GM18517 (cell line): ENCODE measurements around the gene GALNT2.

ENCODE experiments used
- ATAC-seq: cut with Tn5 transposase; IDR thresholded peaks from one replicate; pipeline ENCODE4 v1.9.1; 2021; ENCODE audit warnings: mild to moderate bottlenecking, moderate library complexity; ENCODE audit not compliant: unreplicated experiment

The GALNT2 gene

GRCh38 chr1:230174471-230175162 lies 107.6 kb downstream of the GALNT2 start:
- no peak for ATAC-seq

GRCh38 chr1:230175163-230175747 lies 108.2 kb downstream of the GALNT2 start:
- no peak for ATAC-seq

- no peak for ATAC-seq
These were observed 108.8 kb downstream of the GALNT2 start for GRCh38 chr1:230175839-230176238.

GRCh38 chr1:230176326-230176725 lies 109.3 kb downstream of the GALNT2 start:
- no peak for ATAC-seq

- no peak for ATAC-seq
These were observed 109.9 kb downstream of the GALNT2 start for GRCh38 chr1:230176871-230177411.

- ATAC-seq: no peak
These were observed 112.2 kb downstream of the GALNT2 start for GRCh38 chr1:230179249-230179648.

GRCh38 chr1:230185076-230186001 lies 118.3 kb downstream of the GALNT2 start:
- no peak for ATAC-seq

GRCh38 chr1:230186003-230186863 lies 119.2 kb downstream of the GALNT2 start:
- ATAC-seq: no peak

GRCh38 chr1:230186874-230187273 lies 119.8 kb downstream of the GALNT2 start:
- ATAC-seq: no peak

- ATAC-seq: no peak
These were observed 120.3 kb downstream of the GALNT2 start for GRCh38 chr1:230187290-230187689.

- no peak for ATAC-seq
These were observed 121.8 kb downstream of the GALNT2 start for GRCh38 chr1:230188826-230189225.

- no peak for ATAC-seq
These were observed 122.3 kb downstream of the GALNT2 start for GRCh38 chr1:230189341-230189740.

- ATAC-seq: no peak
These were observed 122.8 kb downstream of the GALNT2 start for GRCh38 chr1:230189824-230190223.

GRCh38 chr1:230191079-230191804 lies 124.2 kb downstream of the GALNT2 start:
- ATAC-seq: no peak

GRCh38 chr1:230191855-230192254 lies 124.8 kb downstream of the GALNT2 start:
- no peak for ATAC-seq

GRCh38 chr1:230194525-230194924 lies 127.5 kb downstream of the GALNT2 start:
- ATAC-seq: no peak

GRCh38 chr1:230195199-230195598 lies 128.2 kb downstream of the GALNT2 start:
- no peak for ATAC-seq

- ATAC-seq: no peak
These were observed 129.0 kb downstream of the GALNT2 start for GRCh38 chr1:230196077-230196476.

- no peak for ATAC-seq
These were observed 130.9 kb downstream of the GALNT2 start for GRCh38 chr1:230197644-230198567.
